A549 (cell line): Measurements from ENCODE around the gene DSCAM. TPM values are rescaled to one million over a fixed set of nuclear protein-coding genes. Genes with fewer than 3 reads are reported as not detected.
"Not testable (repeated sequence)": the region's sequence is repeated elsewhere in the genome, so short reads cannot be mapped to it uniquely, and the experiment has no call there.

ENCODE experiments used
- ATAC-seq, 2 experiments: fragments of 200-7000 bp in 1 of 2; fragments of >200 bp in 1 of 2; cut with Nextera tagmentation in 1 of 2; cut with Tn5 transposase in 1 of 2; 3 replicates each; pipeline versions ENCODE4 v1.8.0 to v1.9.1; 2018 to 2020; ENCODE audit warnings: mild to moderate bottlenecking in 1 of 2, moderate library complexity in 1 of 2
- CTCF ChIA-PET: fragments of 300-600 bp; sonication (Branson Sonifier 250); formaldehyde crosslinking; extraction: SDS; loops from one replicate; lab custom pipeline; 2021; ENCODE audit warnings: antibody characterized with exemption, inconsistent platforms; lab: Yijun Ruan, JAX
- POLR2A ChIA-PET: fragments of 350-600 bp; formaldehyde crosslinking; extraction: SDS; loops from one replicate; lab custom pipeline; 2021; ENCODE audit warnings: antibody characterized with exemption, inconsistent platforms; lab: Yijun Ruan, JAX
- DNase-seq, 2 experiments: peaks; one replicate each; pipeline versions ENCODE4 v3.0.0 to v3.0.0-alpha.2; 2011 to 2016; ENCODE audit warnings: low read depth in 1 of 2, low spot score in 1 of 2
- FAIRE-seq: peaks from 2 replicates; lab custom pipeline; 2011; peaks lifted over from hg19 to GRCh38; lab: Jason Lieb, UNC
- H3K27ac ChIP-seq, 2 experiments: fragments of >200 bp; sonication (Bioruptor Twin); formaldehyde crosslinking; 3 replicates each; pipeline ENCODE4 v1.5.1; 2016 to 2017
- H3K4me1 ChIP-seq: fragments of >200 bp; sonication (Bioruptor Twin); formaldehyde crosslinking; 3 replicates; pipeline ENCODE4 v1.6.1; 2016
- H3K4me2 ChIP-seq: fragments of >200 bp; sonication (Bioruptor Twin); formaldehyde crosslinking; 3 replicates; pipeline ENCODE4 v1.6.1; 2016
- H3K4me3 ChIP-seq: fragments of >200 bp; sonication (Bioruptor Twin); formaldehyde crosslinking; 3 replicates; pipeline ENCODE4 v1.5.1; 2016
- H3K9me3 ChIP-seq: fragments of >200 bp; sonication (Bioruptor Twin); formaldehyde crosslinking; 3 replicates; pipeline ENCODE4 v1.6.1; 2016
- ATOH8 ChIP-seq: fragments of 250-450 bp; sonication (Bioruptor Pico); IDR thresholded peaks from 2 replicates; pipeline ENCODE4 v1.5.0; 2020; ENCODE audit warnings: low read depth, mild to moderate bottlenecking, moderate library complexity
- CBX2 ChIP-seq: fragments of 200-600 bp; sonication (generic); IDR thresholded peaks from 2 replicates; pipeline ENCODE4 v1.6.1; 2016; ENCODE audit warnings: low read depth, mild to moderate bottlenecking, borderline replicate concordance
- CBX8 ChIP-seq: fragments of 200-600 bp; sonication (generic); IDR thresholded peaks from 2 replicates; pipeline ENCODE4 v1.6.1; 2016
- CHD2 ChIP-seq: fragments of 150-350 bp; IDR thresholded peaks from 2 replicates; pipeline ENCODE4 v1.6.1; 2014; ENCODE audit warnings: low read length; ENCODE audit not compliant: partially characterized antibody
- E2F6 ChIP-seq: IDR thresholded peaks from 2 replicates; pipeline ENCODE4 v1.6.1; 2012; ENCODE audit warnings: low read depth, borderline replicate concordance
- EHF ChIP-seq: fragments of 250-450 bp; sonication (Bioruptor Pico); IDR thresholded peaks from 2 replicates; pipeline ENCODE4 v1.5.0; 2020; ENCODE audit warnings: mild to moderate bottlenecking
- ESRRA ChIP-seq: fragments of 150-350 bp; IDR thresholded peaks from 2 replicates; pipeline ENCODE4 v1.6.1; 2014; ENCODE audit warnings: mild to moderate bottlenecking, low read length, borderline replicate concordance
- FOSB ChIP-seq: fragments of 250-450 bp; sonication (Bioruptor Pico); IDR thresholded peaks from 2 replicates; pipeline ENCODE4 v1.5.0; 2020; ENCODE audit warnings: mild to moderate bottlenecking, moderate library complexity
- GATA3 ChIP-seq: IDR thresholded peaks from 2 replicates; pipeline ENCODE4 v1.6.1; 2012; ENCODE audit warnings: borderline replicate concordance
- HDAC2 ChIP-seq: fragments of 200-600 bp; sonication (generic); IDR thresholded peaks from 2 replicates; pipeline ENCODE4 v1.6.1; 2016
- HEYL ChIP-seq: fragments of 250-450 bp; sonication (Bioruptor Pico); IDR thresholded peaks from 2 replicates; pipeline ENCODE4 v1.8.0; 2021; ENCODE audit warnings: mild to moderate bottlenecking, moderate library complexity
- JUNB ChIP-seq: fragments of >200 bp; sonication (Bioruptor Twin); formaldehyde crosslinking; IDR thresholded peaks from 2 replicates; pipeline ENCODE4 v1.6.1; 2016
- KDM1A ChIP-seq: fragments of 200-600 bp; sonication (generic); IDR thresholded peaks from 2 replicates; pipeline ENCODE4 v1.6.1; 2016; ENCODE audit warnings: low read depth, mild to moderate bottlenecking
- MAFK ChIP-seq: fragments of 450-650 bp; IDR thresholded peaks from 2 replicates; pipeline ENCODE4 v1.6.1; 2014; ENCODE audit not compliant: partially characterized antibody
- MYC ChIP-seq: IDR thresholded peaks from 2 replicates; pipeline ENCODE4 v1.6.1; 2012; ENCODE audit warnings: mild to moderate bottlenecking, inconsistent platforms, low read length, improper control_type of control experiment, borderline replicate concordance
- NPAS2 ChIP-seq: fragments of 250-450 bp; sonication (Bioruptor Pico); IDR thresholded peaks from 2 replicates; pipeline ENCODE4 v1.8.0; 2022; ENCODE audit warnings: mild to moderate bottlenecking, moderate library complexity, borderline replicate concordance
- NR3C1 ChIP-seq: fragments of >200 bp; sonication (Bioruptor Twin); formaldehyde crosslinking; IDR thresholded peaks from 3 replicates; pipeline ENCODE4 v1.6.1; 2017
- PHF8 ChIP-seq: fragments of 200-600 bp; sonication (generic); IDR thresholded peaks from 2 replicates; pipeline ENCODE4 v1.6.1; 2016; ENCODE audit warnings: low read depth, mild to moderate bottlenecking, antibody characterized with exemption, moderate library complexity, borderline replicate concordance
- POLR2AphosphoS2 ChIP-seq: conservative IDR thresholded peaks from 2 replicates; pipeline ENCODE4 v1.6.1; 2012; ENCODE audit warnings: low read length, improper control_type of control experiment, inconsistent platforms
- RAD21 ChIP-seq, 2 experiments: fragments of >200 bp in 1 of 2; sonication (Bioruptor Twin) in 1 of 2; formaldehyde crosslinking in 1 of 2; IDR thresholded peaks in 1 of 2; conservative IDR thresholded peaks in 1 of 2; 2 replicates in 1 of 2; 3 replicates in 1 of 2; pipeline ENCODE4 v1.6.1; 2012 to 2018; ENCODE audit warnings: inconsistent platforms in 1 of 2
- RARB ChIP-seq: fragments of 250-450 bp; sonication (Bioruptor Pico); IDR thresholded peaks from 2 replicates; pipeline ENCODE4 v1.8.0; 2021; ENCODE audit warnings: mild to moderate bottlenecking, moderate library complexity
- RCOR1 ChIP-seq: fragments of 150-350 bp; IDR thresholded peaks from 2 replicates; pipeline ENCODE4 v1.6.1; 2014; ENCODE audit warnings: antibody characterized with exemption, low read length, low read depth
- SMC3 ChIP-seq: fragments of >200 bp; sonication (Bioruptor Twin); formaldehyde crosslinking; IDR thresholded peaks from 3 replicates; pipeline ENCODE4 v1.6.1; 2018; ENCODE audit warnings: inconsistent platforms
- TP53 ChIP-seq: fragments of 250-450 bp; sonication (Bioruptor Pico); IDR thresholded peaks from 2 replicates; pipeline ENCODE4 v1.5.0; 2021; ENCODE audit warnings: mild to moderate bottlenecking, moderate library complexity
- USF2 ChIP-seq: fragments of 450-650 bp; IDR thresholded peaks from 2 replicates; pipeline ENCODE4 v1.6.1; 2014; ENCODE audit warnings: antibody characterized with exemption
- ZFP36 ChIP-seq: fragments of 450-650 bp; IDR thresholded peaks from 2 replicates; pipeline ENCODE4 v1.6.1; 2014; ENCODE audit warnings: borderline replicate concordance; ENCODE audit not compliant: partially characterized antibody
- ZNF302 ChIP-seq: fragments of 250-450 bp; sonication (Bioruptor Pico); IDR thresholded peaks from 2 replicates; pipeline ENCODE4 v1.9.0; 2021; ENCODE audit warnings: inconsistent platforms, mild to moderate bottlenecking, moderate library complexity
- WGBS: methylation state at CpG from one replicate; pipeline ENCODE4 v1.1.6; 2017; ENCODE audit errors: missing lambda C conversion rate; 5-methylcytosine and 5-hydroxymethylcytosine counted together
- polyA plus RNA-seq, 4 experiments: library from polyadenylated mRNA; depleted of rRNA in 3 of 4; stranded (reverse); fragments of >200 nt; fragmentation: RNase III in 1 of 4; extraction: RNeasy Plus Mini Kit Qiagen cat#74134 plus additional on column Dnase treatment in 1 of 4; gene quantifications; 2 replicates in 3 of 4; 3 replicates in 1 of 4; pipeline ENCODE4 v1.2.3, GENCODE V29; 2011 to 2017
- TF ChIP-seq, protein P1 (sequence below): fragments of >200 bp; sonication (Bioruptor Twin); formaldehyde crosslinking; IDR thresholded peaks from 3 replicates; pipeline ENCODE4 v1.6.1; 2016
- TF ChIP-seq, protein P2 (sequence below): IDR thresholded peaks from 2 replicates; pipeline ENCODE4 v1.6.1; 2012

The DSCAM gene
- polyA plus RNA-seq, 2 of the 4 experiments (the other 2 are of a cell fraction) = not detected

DNA sequence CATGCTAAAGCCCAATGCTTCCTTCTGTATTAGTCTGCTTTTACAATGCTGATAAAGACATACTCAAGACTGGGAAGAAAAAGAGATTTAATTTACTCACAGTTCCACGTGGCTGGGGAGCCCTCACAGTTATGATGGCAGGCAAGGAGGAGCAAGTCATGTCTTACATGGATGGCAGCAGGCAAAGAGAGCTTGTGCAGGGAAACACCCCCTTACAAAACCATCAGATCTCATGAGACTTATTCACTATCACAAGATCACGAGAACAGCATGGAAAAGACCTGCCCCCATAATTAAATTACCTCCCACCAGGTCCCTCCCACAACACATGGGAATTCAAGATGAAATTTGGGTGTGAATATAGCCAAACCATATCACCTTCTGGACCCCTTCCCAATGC is 407.4 kb downstream of the DSCAM start:
- ATAC-seq, POLR2A ChIA-PET, CTCF ChIA-PET, H3K4me3 ChIP-seq, DNase-seq, H3K27ac ChIP-seq, H3K9me3 ChIP-seq, H3K4me1 ChIP-seq, FAIRE-seq, H3K4me2 ChIP-seq: not testable (repeated sequence)
- WGBS = 0% methylated on average over 2 of the region's 2 CpGs

DNA sequence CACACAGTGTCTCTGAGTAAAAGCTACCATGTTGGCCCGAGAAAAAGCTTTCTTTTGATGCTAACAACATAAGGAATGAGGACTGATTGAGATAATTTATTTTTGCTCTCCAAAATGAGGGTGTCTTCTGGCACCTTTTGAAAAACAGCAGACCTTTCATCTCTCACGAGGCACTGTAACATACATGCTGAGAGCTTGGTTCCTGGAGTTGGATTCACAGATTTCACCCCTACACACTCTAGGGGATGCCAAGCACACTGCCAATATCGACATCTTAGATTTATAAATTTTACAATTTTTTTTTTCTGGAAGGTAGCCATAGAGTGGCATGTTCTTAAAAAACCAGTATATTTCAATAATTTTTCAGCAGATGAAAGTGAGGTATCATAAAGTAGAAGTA is 408.3 kb downstream of the DSCAM start:
- no peak for TF ChIP-seq GATA3
- no peak for TF ChIP-seq MAFK
- TF ChIP-seq RARB (CRISPR knock-in tag) = no peak
- TF ChIP-seq E2F6 = no peak
- TF ChIP-seq, protein P1, sequence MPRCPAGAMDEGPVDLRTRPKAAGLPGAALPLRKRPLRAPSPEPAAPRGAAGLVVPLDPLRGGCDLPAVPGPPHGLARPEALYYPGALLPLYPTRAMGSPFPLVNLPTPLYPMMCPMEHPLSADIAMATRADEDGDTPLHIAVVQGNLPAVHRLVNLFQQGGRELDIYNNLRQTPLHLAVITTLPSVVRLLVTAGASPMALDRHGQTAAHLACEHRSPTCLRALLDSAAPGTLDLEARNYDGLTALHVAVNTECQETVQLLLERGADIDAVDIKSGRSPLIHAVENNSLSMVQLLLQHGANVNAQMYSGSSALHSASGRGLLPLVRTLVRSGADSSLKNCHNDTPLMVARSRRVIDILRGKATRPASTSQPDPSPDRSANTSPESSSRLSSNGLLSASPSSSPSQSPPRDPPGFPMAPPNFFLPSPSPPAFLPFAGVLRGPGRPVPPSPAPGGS = no peak
- no peak for TF ChIP-seq ZNF302 (CRISPR knock-in tag)
- no peak for TF ChIP-seq RAD21 (conservative IDR thresholded peaks at IDR 0.05 in 1 of 2, IDR thresholded peaks at IDR 0.05 in 1 of 2)
- no peak for TF ChIP-seq HDAC2
- TF ChIP-seq CBX8 = no peak
- TF ChIP-seq PHF8 = no peak
- TF ChIP-seq SMC3 = no peak
- no peak for TF ChIP-seq HEYL
- no peak for TF ChIP-seq EHF (CRISPR knock-in tag)
- no peak for TF ChIP-seq FOSB (CRISPR knock-in tag)
- no peak for TF ChIP-seq KDM1A
- TF ChIP-seq ESRRA = no peak
- TF ChIP-seq CHD2 = no peak
- TF ChIP-seq ZFP36 = no peak
- no peak for TF ChIP-seq USF2
- TF ChIP-seq, all 56 proteins: peak for 0
- ATAC-seq (no peak), DNase-seq (no peak), FAIRE-seq (no peak)
- Histone ChIP-seq H3K27ac (no peak overlapping the region), H3K4me2 (no peak overlapping the region), H3K9me3 (no peaks in the 10 kb centered on the region), H3K4me3 (no peak overlapping the region), H3K4me1 (no peaks in the 10 kb centered on the region)
- ChIA-PET CTCF (interaction anchor here (0.7 to 0.8 kb wide), 2 partner anchors 28 to 31 kb away, joined by 3 read pairs; no protein-coding TSS in a partner anchor), POLR2A (no interaction called here)
- WGBS = 6% methylated on average over 3 of the region's 3 CpGs

- CTCF ChIA-PET = no interaction called here
- POLR2A ChIA-PET = no interaction called here
- no peak for ATAC-seq
- H3K4me3 ChIP-seq = no peak overlapping the region
- DNase-seq = no peak
- FAIRE-seq = no peak
- H3K4me2 ChIP-seq = no peak overlapping the region
- 0% methylated on average over 1 of the region's 1 CpG for WGBS
- no peaks in the 10 kb centered on the region for H3K9me3 ChIP-seq
- no peaks in the 10 kb centered on the region for H3K4me1 ChIP-seq
- H3K27ac ChIP-seq = no peak overlapping the region
- no peak for TF ChIP-seq NPAS2 (CRISPR knock-in tag)
- TF ChIP-seq CHD2 = no peak
- TF ChIP-seq KDM1A = no peak
- TF ChIP-seq JUNB = no peak
- no peak for TF ChIP-seq POLR2AphosphoS2
- no peak for TF ChIP-seq ATOH8 (CRISPR knock-in tag)
- TF ChIP-seq, protein P2, sequence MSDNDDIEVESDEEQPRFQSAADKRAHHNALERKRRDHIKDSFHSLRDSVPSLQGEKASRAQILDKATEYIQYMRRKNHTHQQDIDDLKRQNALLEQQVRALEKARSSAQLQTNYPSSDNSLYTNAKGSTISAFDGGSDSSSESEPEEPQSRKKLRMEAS = no peak
- TF ChIP-seq RCOR1 = no peak
- TF ChIP-seq CBX2 = no peak
- no peak for TF ChIP-seq NR3C1
- TF ChIP-seq TP53 (CRISPR knock-in tag) = no peak
- TF ChIP-seq MYC = no peak
- TF ChIP-seq GATA3 = no peak
- TF ChIP-seq, all 56 proteins: peak for 0
Measured at GRCh38 chr21:40436261-40436660, 410.7 kb downstream of the DSCAM start.
